GM12891 (cell line): Measurements from ENCODE around the gene CHP2.

Experiments
- POLR2A ChIP-seq: IDR thresholded peaks from 2 replicates; pipeline ENCODE4 v1.6.1; 2011; ENCODE audit warnings: low read depth, low read length, control low read depth
- POLR2AphosphoS5 ChIP-seq: IDR thresholded peaks from 2 replicates; pipeline ENCODE4 v1.6.1; 2011; ENCODE audit warnings: low read depth, low read length, control low read depth
- POU2F2 ChIP-seq: IDR thresholded peaks from 2 replicates; pipeline ENCODE4 v1.6.1; 2011; ENCODE audit warnings: low read depth, mild to moderate bottlenecking, control low read depth, low read length, moderate library complexity
- SPI1 ChIP-seq: IDR thresholded peaks from 2 replicates; pipeline ENCODE4 v1.6.1; 2011; ENCODE audit warnings: low read depth, low read length, control low read depth
- TAF1 ChIP-seq: IDR thresholded peaks from 2 replicates; pipeline ENCODE4 v1.6.1; 2011; ENCODE audit warnings: low read depth, low read length, control low read depth

DNA sequence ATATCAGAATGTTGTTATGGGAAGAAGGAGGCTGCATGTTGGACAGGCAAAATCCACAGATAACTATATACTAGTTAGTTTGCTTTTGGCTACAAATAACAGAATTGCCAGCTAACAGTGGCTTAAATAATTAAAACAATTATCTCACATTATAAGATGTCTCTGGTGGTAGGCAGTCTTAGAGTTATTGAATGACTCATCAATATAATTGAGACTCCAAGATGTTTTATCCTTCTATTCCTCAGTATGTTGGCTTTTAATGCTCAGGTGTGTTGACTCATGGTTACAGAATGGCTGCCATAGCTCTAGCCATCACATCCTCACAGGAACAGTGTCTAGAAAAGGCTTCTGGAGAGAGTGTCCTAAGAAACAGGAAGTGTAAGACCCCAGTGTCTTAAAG lies 11.1 kb downstream of the CHP2 start:
- TF ChIP-seq POLR2A (no peak), TAF1 (no peak), POLR2AphosphoS5 (no peak), SPI1 (peak; percentile 17; the same call in 1 of the 2 replicates), POU2F2 (no peak)
